Coronary artery (tissue), 2 donors: ENCODE measurements around the gene SLC16A14.

Source experiments
- DNase-seq: peaks from one replicate; pipeline ENCODE4 v3.0.0-alpha.2; 2017; ENCODE audit warnings: low spot score
- H3K27ac ChIP-seq, 2 donors: fragments of 200-600 bp; sonication (generic); one replicate each; pipeline ENCODE4 v1.5.1; 2016 to 2019
- H3K4me3 ChIP-seq: fragments of 200-600 bp; sonication (generic); 2 replicates; pipeline ENCODE4 v1.5.1; 2016; ENCODE audit warnings: mild to moderate bottlenecking, moderate library complexity
- CTCF ChIP-seq: fragments of 200-600 bp; sonication (generic); IDR thresholded peaks from one replicate; pipeline ENCODE4 v1.5.1; 2019; ENCODE audit warnings: antibody characterized with exemption

Gene SLC16A14

GRCh38 chr2:229993236-229993635 is 75.5 kb downstream of the SLC16A14 start:
- Histone ChIP-seq H3K27ac (no peak overlapping the region), H3K4me3 (no peak overlapping the region)
- DNase-seq, result no peak
- TF ChIP-seq CTCF, result no peak
